HG02870 (cell line): Measurements from ENCODE around the gene NRF1.

Experiments used
- ATAC-seq: cut with Tn5 transposase; IDR thresholded peaks from one replicate; pipeline ENCODE4 v1.9.1; 2021; ENCODE audit warnings: mild to moderate bottlenecking, moderate library complexity; ENCODE audit not compliant: unreplicated experiment

Gene NRF1

GRCh38 chr7:129729511-129729910 is 118.0 kb downstream of the NRF1 start:
- ATAC-seq, result no peak

DNA sequence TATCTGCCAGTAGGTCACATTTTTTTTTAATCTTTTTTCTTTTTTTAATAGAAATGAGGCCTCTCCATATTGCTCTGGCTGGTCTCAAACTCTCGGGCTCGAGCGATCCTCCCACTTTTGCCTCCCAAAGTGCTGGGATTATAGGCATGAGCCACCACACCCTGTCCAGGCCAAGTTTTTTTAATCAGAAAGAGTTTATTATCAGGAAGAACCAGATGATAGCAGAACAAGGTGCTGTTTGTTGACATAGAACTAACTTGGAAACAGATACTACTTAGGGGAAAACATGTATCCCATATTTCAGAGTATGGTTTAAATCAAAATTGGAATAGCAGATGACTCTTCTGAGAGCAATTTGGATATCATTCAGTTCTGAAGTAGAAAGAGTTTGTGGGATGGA is 118.6 kb downstream of the NRF1 start:
- no peak for ATAC-seq

- no peak for ATAC-seq
Observed at GRCh38 chr7:129734400-129734799, 122.9 kb downstream of the NRF1 start.

DNA sequence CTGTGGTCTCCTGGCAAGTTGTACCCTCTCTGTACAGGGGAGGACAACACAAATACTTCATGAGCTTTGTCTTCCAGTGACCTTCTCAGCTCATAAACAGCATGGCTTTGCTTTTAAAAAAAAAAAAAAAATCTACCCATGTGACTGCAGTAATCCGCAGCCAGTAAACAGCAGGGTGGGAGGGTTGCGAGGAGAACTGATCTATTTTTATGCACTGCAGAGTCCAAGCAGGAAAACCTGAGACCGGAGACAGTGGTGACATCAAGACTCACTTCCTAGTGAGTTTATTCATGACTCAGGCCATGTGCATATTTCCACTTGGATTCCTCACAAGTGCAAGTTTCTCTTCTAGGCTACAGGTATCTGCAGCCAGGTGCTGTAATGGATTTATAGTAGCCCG is 127.9 kb downstream of the NRF1 start:
- ATAC-seq, result no peak

GRCh38 chr7:129740574-129741410 is 129.3 kb downstream of the NRF1 start:
- no peak for ATAC-seq

DNA sequence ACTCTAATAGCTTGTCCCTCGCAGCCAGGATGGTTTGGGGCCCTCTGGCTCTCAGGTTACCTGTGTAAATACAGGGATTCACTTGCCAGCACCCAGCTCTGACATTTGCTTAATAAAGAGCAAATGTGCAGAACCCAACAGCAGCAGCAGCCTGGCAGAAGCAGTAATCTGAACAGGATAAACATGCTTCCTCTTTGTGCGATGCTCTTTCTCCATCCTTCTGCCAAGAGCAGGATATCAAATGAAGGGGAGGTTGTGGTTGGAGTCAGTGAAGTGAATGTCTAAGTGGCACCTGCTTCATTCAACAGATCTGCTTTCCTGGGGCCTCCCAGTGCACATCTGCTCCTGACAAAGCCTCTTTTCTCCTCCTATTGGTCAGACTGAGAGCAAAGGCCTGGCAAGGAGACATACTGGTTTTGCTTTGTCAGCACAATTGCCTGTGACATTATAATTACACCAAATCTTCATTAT is 130.3 kb downstream of the NRF1 start:
- no peak for ATAC-seq

- ATAC-seq, result no peak
Observed at GRCh38 chr7:129742256-129742655, 130.7 kb downstream of the NRF1 start.

DNA sequence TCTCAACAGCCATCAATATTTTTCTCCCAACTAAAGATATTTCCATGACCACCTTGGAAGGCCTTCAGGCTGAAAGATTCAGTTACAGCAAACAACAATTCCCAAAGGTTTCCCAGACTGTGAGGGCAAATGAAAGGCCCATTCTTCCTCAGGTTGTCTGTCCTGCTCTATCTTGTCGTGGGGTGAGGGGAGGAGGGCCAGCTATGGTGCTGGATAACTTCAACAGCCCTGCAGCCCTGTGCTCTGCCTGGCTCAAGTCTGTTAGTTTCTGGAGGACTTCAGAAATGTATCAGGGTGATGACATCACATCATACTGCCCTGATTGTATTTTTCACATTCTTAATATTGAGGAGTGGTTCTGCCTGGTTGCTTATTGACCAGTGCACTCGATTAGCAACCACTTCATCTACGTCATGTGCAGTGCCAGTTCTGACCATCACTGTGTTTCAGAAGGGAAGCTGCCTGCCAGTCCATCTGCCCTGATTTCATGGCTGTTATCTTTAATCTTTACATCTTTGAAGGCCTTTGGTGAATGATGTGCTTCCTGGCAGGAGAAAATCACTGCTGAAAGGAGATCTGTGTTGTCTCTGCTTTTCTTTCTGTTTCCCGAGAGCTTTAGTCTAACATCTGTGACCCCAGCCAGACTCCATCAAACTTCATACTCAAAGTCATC is 135.5 kb downstream of the NRF1 start:
- no peak for ATAC-seq

- no peak for ATAC-seq
Observed at GRCh38 chr7:129748356-129749109, 137.0 kb downstream of the NRF1 start.

GRCh38 chr7:129750091-129750490 is 138.6 kb downstream of the NRF1 start:
- no peak for ATAC-seq

- no peak for ATAC-seq
Observed at GRCh38 chr7:129750501-129750900, 139.0 kb downstream of the NRF1 start.

GRCh38 chr7:129751916-129752315 is 140.4 kb downstream of the NRF1 start:
- no peak for ATAC-seq

DNA sequence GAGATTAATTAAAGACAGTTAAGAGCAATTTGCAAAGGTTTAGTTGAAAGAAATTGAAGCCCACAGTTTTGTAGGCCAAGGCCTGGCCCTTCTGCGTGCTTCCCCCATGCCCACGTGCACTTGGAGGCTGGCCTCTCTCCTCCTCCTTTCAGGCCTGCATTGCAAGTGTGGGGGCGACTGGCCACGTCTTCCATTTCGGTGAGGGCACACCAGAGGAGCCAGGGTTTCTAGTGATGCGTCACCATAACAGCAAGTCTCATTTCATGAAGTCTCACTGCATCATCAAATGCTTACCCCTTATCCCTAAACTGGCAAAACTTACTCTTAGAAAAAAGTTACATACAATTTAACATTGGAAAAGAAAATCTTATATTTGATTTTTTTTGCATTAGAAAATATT is 141.2 kb downstream of the NRF1 start:
- no peak for ATAC-seq

DNA sequence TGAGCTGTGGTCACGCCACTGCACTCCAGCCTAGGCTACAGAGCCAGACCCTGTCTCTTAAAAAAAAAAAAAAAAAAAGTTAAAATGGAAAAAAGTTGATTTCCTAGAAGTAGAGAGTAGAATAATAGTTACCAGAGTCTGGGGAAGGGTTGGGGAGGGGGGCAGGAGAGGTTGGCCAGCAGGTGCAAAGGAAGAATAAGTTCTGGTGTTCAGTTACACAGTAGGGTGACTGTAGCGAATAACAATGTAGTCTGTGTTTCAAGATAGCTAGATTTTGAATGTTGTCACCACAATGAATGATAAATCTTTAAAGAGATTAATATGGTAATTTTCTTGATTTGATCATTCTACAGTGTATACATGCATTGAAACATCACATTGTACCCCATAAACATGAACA is 142.9 kb downstream of the NRF1 start:
- ATAC-seq, result no peak

DNA sequence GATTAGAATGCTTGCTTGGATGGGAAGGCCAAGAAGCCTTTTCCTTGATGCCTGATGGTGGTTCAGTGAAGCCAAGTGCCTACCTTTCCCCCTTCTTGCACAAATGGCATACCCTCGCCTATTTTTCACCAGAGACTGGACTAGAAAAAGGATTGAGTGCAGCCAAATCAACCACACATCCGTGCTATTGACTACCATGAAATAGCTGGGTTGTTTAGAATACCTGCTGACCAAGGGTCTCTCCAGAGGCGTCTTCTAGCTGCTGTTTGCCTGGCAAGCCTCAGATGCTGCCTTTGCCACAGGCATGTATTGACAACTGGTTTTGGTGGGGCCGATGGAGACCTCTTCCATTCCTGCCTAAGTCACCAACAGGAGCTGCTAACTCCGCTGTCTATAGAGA is 146.5 kb downstream of the NRF1 start:
- no peak for ATAC-seq

DNA sequence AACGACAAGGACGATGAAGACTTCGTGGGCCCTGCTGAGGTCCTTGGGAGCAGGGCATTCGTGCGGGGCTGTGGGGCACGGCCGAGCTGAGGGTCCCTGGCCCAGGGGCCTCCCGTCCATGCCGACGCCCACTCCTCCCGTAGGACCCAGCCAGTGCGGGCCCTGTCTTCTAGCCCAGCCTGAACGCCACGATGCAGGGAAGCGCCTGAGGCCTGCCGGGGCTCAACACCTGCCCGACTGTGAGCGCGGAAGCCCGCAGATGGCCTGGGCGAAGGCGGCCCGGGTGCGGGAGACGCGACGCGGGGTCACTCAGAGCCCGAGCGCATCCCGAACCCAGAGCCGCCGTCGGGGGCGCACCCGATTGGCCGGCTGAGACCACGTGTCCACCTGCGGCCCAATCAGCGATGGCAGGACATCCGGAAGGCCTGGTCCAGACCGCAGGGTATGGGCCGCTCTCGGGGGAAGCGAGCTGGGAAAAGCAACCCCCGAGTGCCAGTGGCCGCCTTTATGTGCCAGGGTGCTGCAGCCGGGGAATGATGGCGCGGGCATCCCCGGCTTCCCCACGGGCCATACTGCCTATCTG is 151.0 kb downstream of the NRF1 start:
- no peak for ATAC-seq

- no peak for ATAC-seq
Observed at GRCh38 chr7:129764247-129765084, 152.9 kb downstream of the NRF1 start.

DNA sequence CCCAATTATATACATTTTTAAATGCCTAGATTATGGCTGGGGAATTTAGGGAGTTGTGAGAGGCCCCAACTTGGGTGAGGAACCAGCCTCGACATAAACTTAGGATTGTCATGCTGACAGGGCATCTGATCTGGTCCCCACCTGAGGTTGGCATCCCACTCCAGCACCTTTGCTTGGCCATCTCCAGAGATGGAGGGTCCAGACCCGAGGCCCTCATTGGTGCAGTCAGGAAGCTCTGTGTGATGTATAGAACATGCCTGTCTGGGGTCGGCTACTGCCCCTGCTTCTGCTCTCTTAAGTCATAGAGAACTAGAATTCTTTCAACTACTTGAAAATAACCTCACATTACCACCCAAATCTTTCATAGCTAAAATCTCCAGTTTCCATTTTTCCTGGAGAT is 153.8 kb downstream of the NRF1 start:
- no peak for ATAC-seq

- no peak for ATAC-seq
Observed at GRCh38 chr7:129767120-129768015, 155.8 kb downstream of the NRF1 start.
